Endothelial cell (in vitro differentiated cells): Measurements from ENCODE around the gene ZNF605. TPM values are rescaled to one million over a fixed set of nuclear protein-coding genes. Genes with fewer than 3 reads are reported as not detected.
A peak's percentile ranks its signal among the peaks of the same experiment; 100 is the strongest.
"Not testable (repeated sequence)": the region's sequence is repeated elsewhere in the genome, so short reads cannot be mapped to it uniquely, and the experiment has no call there.

ENCODE experiments used
- DNase-seq: peaks from one replicate; pipeline ENCODE4 v3.0.0; 2021; ENCODE audit warnings: low spot score
- H3K27ac Mint-ChIP-seq: one replicate; pipeline ENCODE4 v1.8.0; 2021; ENCODE audit warnings: mixed read lengths, inconsistent platforms; ENCODE audit not compliant: unreplicated experiment
- H3K27me3 Mint-ChIP-seq: one replicate; pipeline ENCODE4 v1.8.0; 2021; ENCODE audit warnings: mild to moderate bottlenecking, moderate library complexity, mixed read lengths, inconsistent platforms; ENCODE audit not compliant: unreplicated experiment
- H3K36me3 Mint-ChIP-seq: one replicate; pipeline ENCODE4 v1.8.0; 2021; ENCODE audit warnings: mild to moderate bottlenecking, low read depth, mixed read lengths, inconsistent platforms; ENCODE audit not compliant: unreplicated experiment
- H3K4me1 Mint-ChIP-seq: one replicate; pipeline ENCODE4 v1.8.0; 2021; ENCODE audit warnings: mild to moderate bottlenecking, mixed read lengths, inconsistent platforms; ENCODE audit not compliant: unreplicated experiment
- H3K4me3 Mint-ChIP-seq: one replicate; pipeline ENCODE4 v1.8.0; 2021; ENCODE audit warnings: mild to moderate bottlenecking, mixed read lengths, inconsistent platforms; ENCODE audit not compliant: unreplicated experiment
- H3K9me3 Mint-ChIP-seq: one replicate; pipeline ENCODE4 v1.8.0; 2021; ENCODE audit warnings: mixed read lengths, inconsistent platforms; ENCODE audit not compliant: unreplicated experiment
- CTCF ChIP-seq: fragments of 200-600 bp; sonication (generic); IDR thresholded peaks from one replicate; pipeline ENCODE4 v1.5.0; 2021; ENCODE audit warnings: antibody characterized with exemption; ENCODE audit not compliant: unreplicated experiment
- total RNA-seq: library from RNA; stranded (reverse); fragmentation: NEBNext Ultra II Directional; extraction: Animal tissue kit (Norgen Biotek cat#: 25700); gene quantifications from one replicate; pipeline ENCODE4 v1.2.1, GENCODE V29; 2021; ENCODE audit not compliant: unreplicated experiment

The ZNF605 gene
- total RNA-seq, 1 donor from 2014 or later = 8.3 TPM

- Mint-ChIP-seq H3K4me3 (peak overlapping the region; percentile 90), H3K4me1 (peaks cover 12% of the 10 kb centered on the region), H3K36me3 (peaks cover 26% of the 10 kb centered on the region), H3K9me3 (no peaks in the 10 kb centered on the region), H3K27ac (peak overlapping the region; percentile 63), H3K27me3 (peaks cover 19% of the 10 kb centered on the region)
- peak; percentile 43 for DNase-seq
- no peak for TF ChIP-seq CTCF
Observed at GRCh38 chr12:132886529-132887477, 69.3 kb downstream of the ZNF605 start.

- peaks cover 5% of the 10 kb centered on the region for H3K27me3 Mint-ChIP-seq
- H3K4me3 Mint-ChIP-seq = no peak overlapping the region
- H3K27ac Mint-ChIP-seq = no peak overlapping the region
- H3K4me1 Mint-ChIP-seq = peaks cover 5% of the 10 kb centered on the region
- DNase-seq = no peak
- no peak for TF ChIP-seq CTCF
- no peaks in the 10 kb centered on the region for H3K9me3 Mint-ChIP-seq
- H3K36me3 Mint-ChIP-seq = peaks cover 26% of the 10 kb centered on the region
Observed at GRCh38 chr12:132881818-132882217, 74.3 kb downstream of the ZNF605 start.

- DNase-seq, H3K4me1 Mint-ChIP-seq, H3K9me3 Mint-ChIP-seq, H3K4me3 Mint-ChIP-seq, H3K27ac Mint-ChIP-seq, H3K27me3 Mint-ChIP-seq: not testable (repeated sequence)
- H3K36me3 Mint-ChIP-seq = peaks cover 34% of the 10 kb centered on the region
Observed at GRCh38 chr12:132874620-132875019, 81.5 kb downstream of the ZNF605 start.

- no peak for DNase-seq
- no peak for TF ChIP-seq CTCF
- H3K4me3 Mint-ChIP-seq = peak overlapping the region; percentile 67
- H3K27ac Mint-ChIP-seq = no peak overlapping the region
- H3K27me3 Mint-ChIP-seq = no peaks in the 10 kb centered on the region
- H3K4me1 Mint-ChIP-seq = no peaks in the 10 kb centered on the region
- H3K9me3 Mint-ChIP-seq = no peaks in the 10 kb centered on the region
- peaks cover 38% of the 10 kb centered on the region for H3K36me3 Mint-ChIP-seq
Observed at GRCh38 chr12:132874175-132874574, 81.9 kb downstream of the ZNF605 start.

GRCh38 chr12:132873724-132874123 lies 82.4 kb downstream of the ZNF605 start:
- Mint-ChIP-seq H3K27me3 (no peaks in the 10 kb centered on the region), H3K4me1 (no peaks in the 10 kb centered on the region), H3K36me3 (peaks cover 40% of the 10 kb centered on the region), H3K4me3 (peak overlapping the region; percentile 67), H3K9me3 (no peaks in the 10 kb centered on the region), H3K27ac (no peak overlapping the region)
- TF ChIP-seq CTCF = no peak
- DNase-seq = no peak
